Heart left ventricle (tissue), 16 donors: ENCODE data around the gene FOCAD. TPM values are rescaled to one million over a fixed set of nuclear protein-coding genes. Genes with fewer than 3 reads are reported as not detected.

Experiments used
- ATAC-seq, 4 donors: fragments of 200-7000 bp; cut with Tn5 transposase; one replicate each; pipeline ENCODE4 v1.9.1; 2020 to 2022; ENCODE audit warnings: moderate library complexity in 4 of 4, mild to moderate bottlenecking in 3 of 4, moderate number of reproducible peaks in 1 of 4
- DNase-seq, 5 donors: peaks; one replicate each; pipeline ENCODE4 v3.0.0-alpha.2; 2020
- H3K27ac ChIP-seq, 12 donors: fragments of 200-600 bp; sonication (generic) in 4 of 12; one replicate each; pipeline versions ENCODE4 v1.5.0 to v1.8.0; 2016 to 2022; ENCODE audit warnings: mild to moderate bottlenecking in 2 of 12
- H3K27me3 ChIP-seq, 9 donors: fragments of 200-600 bp; sonication (generic) in 2 of 9; one replicate each; pipeline versions ENCODE4 v1.5.1 to v1.8.0; 2016 to 2022; ENCODE audit warnings: mild to moderate bottlenecking in 3 of 9
- H3K36me3 ChIP-seq, 9 donors: fragments of 200-600 bp; sonication (generic) in 2 of 9; one replicate each; pipeline versions ENCODE4 v1.5.0 to v1.8.0; 2018 to 2022; ENCODE audit warnings: mild to moderate bottlenecking in 2 of 9
- H3K4me1 ChIP-seq, 12 donors: fragments of 200-600 bp; sonication (generic) in 4 of 12; one replicate each; pipeline versions ENCODE4 v1.5.0 to v1.8.0; 2016 to 2022; ENCODE audit warnings: mild to moderate bottlenecking in 3 of 12
- H3K4me3 ChIP-seq, 12 donors: fragments of 200-600 bp; sonication (generic) in 4 of 12; one replicate each; pipeline versions ENCODE4 v1.5.0 to v1.8.0; 2017 to 2022; ENCODE audit warnings: mild to moderate bottlenecking in 9 of 12, moderate library complexity in 4 of 12
- H3K9me3 ChIP-seq, 12 donors: fragments of 200-600 bp; sonication (generic) in 4 of 12; one replicate each; pipeline versions ENCODE4 v1.5.0 to v1.8.0; 2016 to 2022; ENCODE audit warnings: mild to moderate bottlenecking in 1 of 12
- POLR2A ChIP-seq, 2 donors: fragments of 450-650 bp; IDR thresholded peaks; one replicate each; pipeline ENCODE4 v1.6.1; 2017; ENCODE audit warnings: antibody characterized with exemption in 2 of 2, mild to moderate bottlenecking in 2 of 2, moderate library complexity in 2 of 2
- WGBS, 4 donors: extraction: QIAGEN DNeasy Blood & Tissue Kit in 2 of 4; methylation state at CpG; one replicate each; pipeline versions ENCODE4 v1.1.5 to v1.1.7; 2013 to 2018; 5-methylcytosine and 5-hydroxymethylcytosine counted together
- intact Hi-C, 10 donors: fragments of 100-400 bp; cut with DNase I; formaldehyde crosslinking; loops; one replicate each; pipeline versions ENCODE4 v1.11.1 to v1.14.2; 2022
- polyA plus RNA-seq, 2 donors: library from polyadenylated mRNA; stranded (reverse); fragments of 200-250 nt; gene quantifications; one replicate each; pipeline ENCODE4 v1.2.3, GENCODE V29; 2013
- total RNA-seq, 9 donors: library from RNA; depleted of rRNA in 2 of 9; stranded (reverse); fragments of >200 nt in 2 of 9; fragmentation: NEBNext Ultra II Directional in 3 of 9; extraction: Animal tissue kit (Norgen Biotek cat#: 25700) in 3 of 9; gene quantifications; one replicate each; pipeline versions ENCODE4 v1.1.0 to v1.2.4, GENCODE V29; 2016 to 2023
- TF ChIP-seq, protein P1 (sequence below), 12 donors: fragments of 200-600 bp; sonication (generic) in 4 of 12; IDR thresholded peaks; one replicate each; pipeline versions ENCODE4 v1.5.0 to v1.8.0; 2018 to 2022; ENCODE audit warnings: antibody characterized with exemption in 12 of 12, mild to moderate bottlenecking in 5 of 12
- donor health status: ischemic (EF 13 %, LVEDD 7.1; RV severe dilation, severe dysfunction).
- donor health status: healthy with polysubstance abuse.
- donor health status: DM: no; HTN: yes; CAD: no.
- donor health status: DM: no; HTN: no; CAD: no.
- donor health status: ischemic (EF 25% LVEDD 6.9; RV normal size, moderate dysfunction).
- donor health status: ischemic (EF 25% LVEDD 5.7; RV mildly dilated, moderate dysfunction).
- donor health status: healthy.
- donor health status: DM: yes; HTN: yes; CAD: no.
- donor health status: ischemic (EF 35%, LVEDD 5.7; RV mildly dilated, moderate dysfunction).
- donor health status: nonischemic (EF 11% LVEDD 7.7; RV severe dilation, severe dysfunction).
- donor health status: DM: yes; HTN: yes; CAD: no.
- donor health status: PGD.
- donor health status: ischemic (EF 29% LVEDD 5.4; RV normal size, mild dysfunction).
- donor health status: nonischemic (EF 23%, LVEDD 6.1; RV moderate dilation, normal function).

The FOCAD gene
- total and polyA plus RNA-seq, 11 donors, result 8.6 to 39.5 (median 28.3) TPM

DNA sequence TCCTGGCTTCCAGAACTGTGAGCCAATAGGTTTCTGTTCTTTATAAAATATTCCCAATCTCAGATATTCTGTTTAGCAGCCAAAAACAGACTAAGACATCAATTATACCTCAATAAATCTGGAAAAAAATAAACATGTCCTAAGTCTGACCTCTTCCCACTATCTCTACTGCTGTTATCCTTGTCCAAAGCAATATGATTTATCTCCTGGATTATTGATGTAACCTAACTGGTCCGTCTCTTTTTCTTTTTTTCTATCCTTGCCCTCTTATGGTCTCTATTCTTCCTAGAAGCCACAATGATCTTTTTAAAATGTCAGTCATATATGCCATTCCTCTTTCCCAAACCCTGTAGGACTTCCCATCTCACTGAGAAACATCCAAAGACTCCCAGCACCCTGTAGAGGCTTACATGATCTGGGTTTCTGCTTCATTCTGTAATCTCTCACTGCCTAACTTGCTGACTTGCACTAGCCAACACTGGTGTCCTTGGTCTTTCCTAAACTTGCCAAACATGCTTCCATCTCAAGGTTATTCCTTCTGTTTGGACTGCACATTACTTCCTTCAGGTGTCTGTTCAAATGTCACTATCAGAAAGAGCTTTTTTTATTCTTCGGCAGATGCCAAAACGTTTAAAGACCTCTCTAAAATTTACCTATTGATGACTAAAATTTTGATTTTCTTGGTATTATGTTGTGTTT lies 13.1 kb downstream of the FOCAD start:
- Histone ChIP-seq H3K4me1 (peaks cover 0 to 26% (median 16%) of the 10 kb centered on the region in 12 donors), H3K9me3 (no peaks in the 10 kb centered on the region), H3K36me3 (no peaks in the 10 kb centered on the region), H3K27me3 (no peaks in the 10 kb centered on the region), H3K4me3 (no peak overlapping the region), H3K27ac (no peak overlapping the region)
- TF ChIP-seq, protein P1, sequence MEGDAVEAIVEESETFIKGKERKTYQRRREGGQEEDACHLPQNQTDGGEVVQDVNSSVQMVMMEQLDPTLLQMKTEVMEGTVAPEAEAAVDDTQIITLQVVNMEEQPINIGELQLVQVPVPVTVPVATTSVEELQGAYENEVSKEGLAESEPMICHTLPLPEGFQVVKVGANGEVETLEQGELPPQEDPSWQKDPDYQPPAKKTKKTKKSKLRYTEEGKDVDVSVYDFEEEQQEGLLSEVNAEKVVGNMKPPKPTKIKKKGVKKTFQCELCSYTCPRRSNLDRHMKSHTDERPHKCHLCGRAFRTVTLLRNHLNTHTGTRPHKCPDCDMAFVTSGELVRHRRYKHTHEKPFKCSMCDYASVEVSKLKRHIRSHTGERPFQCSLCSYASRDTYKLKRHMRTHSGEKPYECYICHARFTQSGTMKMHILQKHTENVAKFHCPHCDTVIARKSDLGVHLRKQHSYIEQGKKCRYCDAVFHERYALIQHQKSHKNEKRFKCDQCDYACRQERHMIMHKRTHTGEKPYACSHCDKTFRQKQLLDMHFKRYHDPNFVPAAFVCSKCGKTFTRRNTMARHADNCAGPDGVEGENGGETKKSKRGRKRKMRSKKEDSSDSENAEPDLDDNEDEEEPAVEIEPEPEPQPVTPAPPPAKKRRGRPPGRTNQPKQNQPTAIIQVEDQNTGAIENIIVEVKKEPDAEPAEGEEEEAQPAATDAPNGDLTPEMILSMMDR (IDR thresholded peaks at IDR 0.05), result no peak
- TF ChIP-seq POLR2A (IDR thresholded peaks at IDR 0.05), result no peak
- ATAC-seq, result no peak
- intact Hi-C loops, result no loop called here
- 79 to 88% (median 85%) methylated on average over 3 of the region's 3 CpGs for WGBS, 4 donors
- DNase-seq, result no peak

GRCh38 chr9:20698782-20699181 lies 14.7 kb downstream of the FOCAD start:
- intact Hi-C loops, result no loop called here
- ATAC-seq (no peak), DNase-seq (no peak)
- TF ChIP-seq, protein P1 (IDR thresholded peaks at IDR 0.05), result no peak
- TF ChIP-seq POLR2A (IDR thresholded peaks at IDR 0.05), result no peak
- Histone ChIP-seq H3K4me3 (no peak overlapping the region), H3K36me3 (no peaks in the 10 kb centered on the region), H3K27me3 (no peaks in the 10 kb centered on the region), H3K9me3 (no peaks in the 10 kb centered on the region), H3K27ac (no peak overlapping the region), H3K4me1 (peaks cover 0 to 22% (median 14%) of the 10 kb centered on the region in 12 donors)

DNA sequence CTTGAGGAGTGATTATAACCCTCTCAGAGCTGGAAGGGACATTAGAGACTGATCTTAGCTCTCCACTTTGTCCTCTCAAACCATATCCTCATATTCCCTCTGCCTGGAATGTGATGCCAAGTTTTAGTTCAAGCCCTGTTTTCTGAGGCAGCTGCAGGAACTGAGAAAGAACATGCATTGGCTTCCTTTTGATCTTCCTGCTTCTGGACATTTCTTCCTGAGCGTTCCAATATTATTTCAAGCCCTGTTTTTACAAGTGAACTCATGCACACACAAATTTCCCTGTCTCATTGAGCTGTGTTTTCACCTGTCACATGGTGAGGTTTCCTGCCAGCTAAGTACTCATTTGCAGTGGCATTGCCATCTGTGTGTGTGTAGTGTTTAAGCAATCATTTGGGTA lies 17.0 kb downstream of the FOCAD start:
- intact Hi-C loops, result loop anchor here in 2 of 10 donors (5.0 to 10.0 kb wide), 2 partner anchors 79 to 114 kb away; partner anchors contain the start of gene MLLT3 (in 1 of the 2)
- WGBS, 4 donors, result 0 to 9% (median 2%) methylated on average over 1 of the region's 1 CpG
- no peak for TF ChIP-seq POLR2A (IDR thresholded peaks at IDR 0.05)
- TF ChIP-seq, protein P1 (IDR thresholded peaks at IDR 0.05), result no peak
- DNase-seq, result no peak
- Histone ChIP-seq H3K36me3 (no peaks in the 10 kb centered on the region), H3K27ac (peak overlapping the region in 6 of 12 donors; percentile 9 to 54 (median 16)), H3K4me1 (peaks cover 0 to 23% (median 14%) of the 10 kb centered on the region in 12 donors), H3K27me3 (no peaks in the 10 kb centered on the region), H3K9me3 (no peaks in the 10 kb centered on the region), H3K4me3 (no peak overlapping the region)
- ATAC-seq, result peak; percentile 29 to 73 (median 59)

GRCh38 chr9:20702570-20702969 lies 18.5 kb downstream of the FOCAD start:
- Histone ChIP-seq H3K36me3 (no peaks in the 10 kb centered on the region), H3K27me3 (no peaks in the 10 kb centered on the region), H3K27ac (no peak overlapping the region), H3K4me1 (peaks cover 0 to 33% (median 14%) of the 10 kb centered on the region in 12 donors), H3K9me3 (no peaks in the 10 kb centered on the region), H3K4me3 (no peak overlapping the region)
- no peak for TF ChIP-seq POLR2A (IDR thresholded peaks at IDR 0.05)
- TF ChIP-seq, protein P1 (IDR thresholded peaks at IDR 0.05), result no peak
- DNase-seq, result no peak
- 65 to 76% (median 68%) methylated on average over 4 of the region's 4 CpGs for WGBS, 4 donors
- intact Hi-C loops, result loop anchor here in 2 of 10 donors (5.0 to 10.0 kb wide), 2 partner anchors 80 to 112 kb away; partner anchors contain the start of gene MLLT3 (in 1 of the 2)
- no peak for ATAC-seq
